Measurements from ENCODE around the gene CFAP52.
"Not testable (repeated sequence)": the region's sequence is repeated elsewhere in the genome, so short reads cannot be mapped to it uniquely, and the experiment has no call there.

CFAP52 gene

DNA sequence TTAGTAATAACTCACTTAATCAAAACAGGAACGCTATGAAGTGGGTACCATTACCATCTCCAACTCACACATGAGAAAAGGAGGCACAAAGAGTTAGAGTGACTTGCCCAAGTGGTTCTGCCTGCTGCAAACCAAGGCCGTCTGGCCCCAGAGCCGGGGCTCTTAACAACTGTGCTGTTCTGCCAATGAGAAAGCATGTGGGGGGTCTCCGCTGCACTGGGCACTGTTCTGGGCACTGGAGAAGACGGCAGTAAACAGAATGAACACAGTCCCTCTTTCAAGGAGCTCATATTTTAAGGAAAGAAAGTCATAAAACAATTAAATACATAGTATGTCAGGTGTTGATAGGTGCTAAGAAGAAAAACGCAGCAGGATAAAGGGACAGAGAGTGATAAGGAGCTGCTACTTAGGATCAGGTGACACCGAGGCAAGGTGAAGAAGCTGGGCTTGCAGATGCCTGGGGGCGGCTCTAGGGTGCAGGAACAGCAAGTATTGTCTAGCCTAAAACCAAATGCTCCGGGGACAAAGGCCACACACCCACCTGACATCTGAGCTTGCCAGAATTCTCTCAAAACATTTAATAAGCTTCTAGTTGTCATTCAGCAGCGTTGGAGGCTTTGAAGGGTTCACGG lies 7.4 kb upstream of the CFAP52 start:
- Histone ChIP-seq H3K4me1 (ENCODE audit: control insufficient read depth, insufficient read depth, low read length) (no peaks in the 10 kb centered on the region), H3K36me3 (ENCODE audit: control insufficient read depth, insufficient read depth, low read length) (peaks cover 20% of the 10 kb centered on the region), H3K4me3 (ENCODE audit: low read depth, low read length) (no peak overlapping the region), H3K9ac (ENCODE audit: low read depth, low read length) (no peak overlapping the region), H3K9me3 (ENCODE audit: control insufficient read depth, insufficient read depth, low read length) (no peaks in the 10 kb centered on the region), H3K27me3 (ENCODE audit: control insufficient read depth, insufficient read depth, low read length) (no peaks in the 10 kb centered on the region), H3K27ac (ENCODE audit: low read depth, low read length) (no peak overlapping the region)

DNA sequence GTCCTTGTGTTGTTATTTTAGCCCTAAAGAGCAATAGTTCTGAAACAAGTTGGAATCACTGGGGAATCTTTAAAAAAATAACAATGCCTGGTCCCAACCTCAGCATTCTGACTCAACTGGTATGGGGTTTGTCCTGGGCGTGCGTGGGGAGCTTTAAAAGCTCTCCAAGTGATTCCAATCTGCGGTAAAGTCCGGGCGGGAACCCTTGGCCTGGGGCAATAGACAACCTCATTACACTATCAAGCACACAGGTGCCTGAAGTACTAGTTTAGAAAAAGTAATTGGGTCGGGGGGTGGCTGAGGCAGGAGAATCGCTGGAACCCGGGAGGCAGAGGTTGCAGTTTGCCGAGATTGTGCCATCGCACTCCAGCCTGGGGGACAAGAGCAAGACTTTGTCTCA lies 5.2 kb upstream of the CFAP52 start:
- Histone ChIP-seq H3K4me1 (ENCODE audit: control insufficient read depth, insufficient read depth, low read length) (no peaks in the 10 kb centered on the region), H3K4me3 (ENCODE audit: low read depth, low read length) (no peak overlapping the region), H3K36me3 (ENCODE audit: control insufficient read depth, insufficient read depth, low read length) (peaks cover 20% of the 10 kb centered on the region), H3K27ac (ENCODE audit: low read depth, low read length) (no peak overlapping the region), H3K9ac (ENCODE audit: low read depth, low read length) (no peak overlapping the region), H3K27me3 (ENCODE audit: control insufficient read depth, insufficient read depth, low read length) (no peaks in the 10 kb centered on the region), H3K9me3 (ENCODE audit: control insufficient read depth, insufficient read depth, low read length) (no peaks in the 10 kb centered on the region)

DNA sequence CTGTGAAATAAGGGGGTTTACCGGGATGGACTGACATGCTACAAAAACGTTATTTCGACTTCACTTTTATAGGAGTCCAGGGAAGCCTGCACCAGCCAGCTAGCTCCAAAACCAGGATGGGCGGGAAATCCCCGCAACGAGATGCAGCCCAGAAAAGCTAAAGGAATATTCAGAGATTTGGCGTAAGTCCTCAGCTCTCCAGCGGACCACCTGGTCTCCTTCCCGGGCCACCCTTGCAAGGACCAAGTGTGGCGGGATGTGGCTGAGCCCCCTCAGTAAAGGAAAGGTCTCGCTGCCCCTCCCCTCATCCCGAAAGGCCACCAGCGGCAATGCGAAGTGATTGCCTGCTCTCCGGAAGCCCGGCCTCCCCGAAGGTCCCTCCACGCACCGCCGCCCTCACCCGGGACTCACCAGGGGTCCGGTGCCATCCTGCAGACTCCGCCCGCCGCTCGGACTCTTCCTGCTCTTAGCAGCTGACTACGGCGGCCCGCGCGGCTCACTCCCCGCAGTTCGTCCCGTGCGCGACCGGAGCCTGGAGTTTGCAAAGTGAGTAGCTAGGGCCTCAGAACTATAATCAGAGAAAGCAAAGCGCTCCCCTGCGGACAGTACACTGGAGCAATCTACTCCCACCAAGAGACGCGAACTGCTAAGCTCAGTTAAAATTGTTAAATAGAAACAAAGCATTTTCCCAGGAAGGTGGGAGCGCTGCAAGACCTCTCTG lies 901 bp upstream of the CFAP52 start, which contains the start of gene STX8:
TSS of gene STX8 (minus strand) at position 440 of the 721 bp plus-strand sequence. CDS start at position 428, 12 bp downstream.
- Histone ChIP-seq H3K27me3 (ENCODE audit: control insufficient read depth, insufficient read depth, low read length) (no peaks in the 10 kb centered on the region), H3K36me3 (ENCODE audit: control insufficient read depth, insufficient read depth, low read length) (no peaks in the 10 kb centered on the region), H3K27ac (ENCODE audit: low read depth, low read length) (peak within 1 kb of the TSS; percentile 47), H3K9ac (ENCODE audit: low read depth, low read length) (peak within 1 kb of the TSS; percentile 59), H3K4me1 (ENCODE audit: control insufficient read depth, insufficient read depth, low read length) (peaks cover 6% of the 10 kb centered on the region; the same call in 1 of the 2 replicates), H3K9me3 (ENCODE audit: control insufficient read depth, insufficient read depth, low read length) (no peaks in the 10 kb centered on the region), H3K4me3 (ENCODE audit: low read depth, low read length) (peak within 1 kb of the TSS; percentile 88)

DNA sequence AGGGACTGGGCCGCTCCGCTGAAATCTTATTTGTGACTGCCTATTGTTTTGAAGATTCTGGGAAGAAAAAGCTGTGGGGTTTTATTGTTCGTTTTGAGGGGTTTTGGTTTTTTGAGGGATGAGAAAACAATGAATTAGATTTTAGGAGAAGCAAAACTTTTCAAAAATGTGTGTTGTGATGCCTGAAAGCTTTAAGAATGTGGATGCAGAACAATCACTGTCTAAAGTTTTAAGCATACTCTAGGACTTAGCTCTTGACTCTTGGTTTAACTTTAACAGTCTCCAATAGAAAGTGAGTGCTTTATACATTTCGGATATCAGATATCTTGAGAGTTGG lies 899 bp downstream of the CFAP52 start:
- H3K9ac ChIP-seq (ENCODE audit: low read depth, low read length) = no peak overlapping the region
- H3K36me3 ChIP-seq (ENCODE audit: control insufficient read depth, insufficient read depth, low read length) = no peaks in the 10 kb centered on the region
- H3K27ac ChIP-seq (ENCODE audit: low read depth, low read length) = no peak overlapping the region
- peak overlapping the region; percentile 88; the same call in 1 of the 2 replicates for H3K4me3 ChIP-seq (ENCODE audit: low read depth, low read length)
- no peaks in the 10 kb centered on the region for H3K27me3 ChIP-seq (ENCODE audit: control insufficient read depth, insufficient read depth, low read length)
- H3K4me1 ChIP-seq (ENCODE audit: control insufficient read depth, insufficient read depth, low read length) = peaks cover 6% of the 10 kb centered on the region; the same call in 1 of the 2 replicates
- no peaks in the 10 kb centered on the region for H3K9me3 ChIP-seq (ENCODE audit: control insufficient read depth, insufficient read depth, low read length)

DNA sequence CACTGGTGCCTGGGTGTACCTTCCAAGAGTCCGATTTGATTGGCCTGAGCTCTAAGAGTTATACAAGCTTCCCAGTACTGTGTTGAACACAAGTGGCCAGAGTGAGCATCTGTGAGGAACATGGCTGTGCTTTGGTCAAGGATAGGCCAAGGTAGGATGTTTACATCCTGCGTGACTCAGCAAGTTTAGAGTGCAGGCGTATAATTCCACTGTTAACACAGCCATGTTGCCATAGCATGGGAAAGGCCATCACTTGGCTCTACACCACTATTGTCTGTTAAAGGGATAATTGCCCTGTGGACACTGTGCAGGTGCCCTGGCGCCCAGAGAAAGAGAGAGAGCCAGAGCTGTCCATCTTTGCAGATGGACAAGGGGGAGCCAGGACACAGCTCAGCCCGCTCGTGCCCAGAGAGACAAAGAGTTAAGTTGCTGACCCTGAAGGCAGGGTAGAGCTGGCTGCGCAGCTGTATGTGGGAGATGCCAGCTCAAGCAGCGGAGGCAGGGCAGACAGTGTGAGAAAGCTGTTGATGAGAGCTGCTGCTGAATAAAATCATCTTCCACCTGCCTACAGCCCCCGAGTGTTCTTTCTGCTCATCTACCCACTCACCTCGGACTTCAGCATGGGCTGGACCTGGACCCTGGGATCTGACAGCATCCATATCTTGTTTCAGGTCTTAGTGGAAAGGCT lies 11.7 kb downstream of the CFAP52 start:
- Histone ChIP-seq H3K36me3 (ENCODE audit: control insufficient read depth, insufficient read depth, low read length) (no peaks in the 10 kb centered on the region), H3K4me3 (ENCODE audit: low read depth, low read length) (no peak overlapping the region), H3K4me1 (ENCODE audit: control insufficient read depth, insufficient read depth, low read length) (no peaks in the 10 kb centered on the region), H3K27ac (ENCODE audit: low read depth, low read length) (no peak overlapping the region), H3K27me3 (ENCODE audit: control insufficient read depth, insufficient read depth, low read length) (no peaks in the 10 kb centered on the region), H3K9ac (ENCODE audit: low read depth, low read length) (no peak overlapping the region), H3K9me3 (ENCODE audit: control insufficient read depth, insufficient read depth, low read length) (peaks cover 8% of the 10 kb centered on the region; the same call in 1 of the 2 replicates)

DNA sequence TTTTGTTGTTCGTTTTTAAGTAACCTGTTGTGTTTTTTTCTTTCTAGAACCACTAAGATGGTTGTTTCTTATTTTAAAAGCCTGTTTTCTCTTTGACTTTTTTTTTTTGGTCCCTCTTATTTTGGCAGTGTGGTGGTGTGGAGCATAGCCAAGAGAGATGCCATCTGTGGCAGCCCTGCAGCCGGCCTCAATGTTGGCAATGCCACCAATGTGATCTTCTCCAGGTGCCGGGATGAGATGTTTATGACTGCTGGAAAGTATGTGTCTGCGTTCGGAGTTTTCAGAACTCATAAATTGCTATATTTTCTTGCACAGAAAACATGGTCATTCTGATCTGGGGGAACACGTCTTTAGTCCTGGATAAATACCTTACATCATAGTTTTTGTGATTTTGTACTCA lies 17.6 kb downstream of the CFAP52 start:
- no peak overlapping the region for H3K27ac ChIP-seq (ENCODE audit: low read depth, low read length)
- no peaks in the 10 kb centered on the region for H3K4me1 ChIP-seq (ENCODE audit: control insufficient read depth, insufficient read depth, low read length)
- no peaks in the 10 kb centered on the region for H3K27me3 ChIP-seq (ENCODE audit: control insufficient read depth, insufficient read depth, low read length)
- no peaks in the 10 kb centered on the region for H3K36me3 ChIP-seq (ENCODE audit: control insufficient read depth, insufficient read depth, low read length)
- H3K4me3 ChIP-seq (ENCODE audit: low read depth, low read length) = no peak overlapping the region
- no peaks in the 10 kb centered on the region for H3K9me3 ChIP-seq (ENCODE audit: control insufficient read depth, insufficient read depth, low read length)
- H3K9ac ChIP-seq (ENCODE audit: low read depth, low read length) = no peak overlapping the region

DNA sequence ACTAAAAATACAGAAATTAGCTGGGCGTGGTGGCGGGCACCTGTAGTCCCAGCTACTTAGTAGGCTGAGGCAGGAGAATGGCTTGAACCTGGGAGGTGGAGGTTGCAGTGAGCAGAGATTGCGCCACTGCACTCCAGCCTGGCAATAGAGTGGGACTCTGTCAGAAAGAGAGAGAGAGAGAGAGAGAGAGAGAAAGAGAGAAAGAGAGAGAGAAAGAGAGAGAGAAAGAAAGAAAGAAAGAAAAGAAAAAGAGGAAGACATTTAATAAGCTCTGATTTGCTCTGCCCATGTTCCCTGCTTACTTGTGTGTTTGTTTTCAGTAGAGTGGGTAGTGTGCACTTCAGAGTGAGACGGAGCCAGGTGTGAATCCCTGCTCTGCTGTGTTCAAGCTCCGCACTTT lies 21.2 kb downstream of the CFAP52 start:
- H3K27me3 ChIP-seq (ENCODE audit: control insufficient read depth, insufficient read depth, low read length); H3K27ac ChIP-seq (ENCODE audit: low read depth, low read length); H3K4me1 ChIP-seq (ENCODE audit: control insufficient read depth, insufficient read depth, low read length); H3K9ac ChIP-seq (ENCODE audit: low read depth, low read length); H3K36me3 ChIP-seq (ENCODE audit: control insufficient read depth, insufficient read depth, low read length); H3K4me3 ChIP-seq (ENCODE audit: low read depth, low read length); H3K9me3 ChIP-seq (ENCODE audit: control insufficient read depth, insufficient read depth, low read length): not testable (repeated sequence)

DNA sequence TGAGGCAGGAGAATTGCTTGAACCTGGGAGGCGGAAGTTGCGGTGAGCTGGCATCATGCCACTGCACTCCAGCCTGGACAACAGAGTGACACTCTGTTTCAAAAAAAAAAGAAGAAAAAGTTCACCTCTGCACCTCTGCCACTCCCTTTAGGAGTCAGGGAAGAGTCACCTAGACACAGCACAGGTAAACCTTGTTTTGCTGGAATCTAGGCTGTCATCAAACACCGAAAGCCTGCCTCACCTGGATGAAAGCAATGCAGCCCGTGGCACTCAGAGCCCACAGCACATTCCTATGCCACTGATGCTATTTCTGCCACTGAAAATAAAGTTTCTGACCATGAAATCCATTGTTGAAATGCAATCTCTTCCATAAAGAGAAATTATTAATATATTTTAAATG lies 22.2 kb downstream of the CFAP52 start:
- Histone ChIP-seq H3K27ac (ENCODE audit: low read depth, low read length) (no peak overlapping the region), H3K27me3 (ENCODE audit: control insufficient read depth, insufficient read depth, low read length) (no peaks in the 10 kb centered on the region), H3K4me1 (ENCODE audit: control insufficient read depth, insufficient read depth, low read length) (no peaks in the 10 kb centered on the region), H3K4me3 (ENCODE audit: low read depth, low read length) (no peak overlapping the region), H3K36me3 (ENCODE audit: control insufficient read depth, insufficient read depth, low read length) (no peaks in the 10 kb centered on the region), H3K9ac (ENCODE audit: low read depth, low read length) (no peak overlapping the region), H3K9me3 (ENCODE audit: control insufficient read depth, insufficient read depth, low read length) (no peaks in the 10 kb centered on the region)

DNA sequence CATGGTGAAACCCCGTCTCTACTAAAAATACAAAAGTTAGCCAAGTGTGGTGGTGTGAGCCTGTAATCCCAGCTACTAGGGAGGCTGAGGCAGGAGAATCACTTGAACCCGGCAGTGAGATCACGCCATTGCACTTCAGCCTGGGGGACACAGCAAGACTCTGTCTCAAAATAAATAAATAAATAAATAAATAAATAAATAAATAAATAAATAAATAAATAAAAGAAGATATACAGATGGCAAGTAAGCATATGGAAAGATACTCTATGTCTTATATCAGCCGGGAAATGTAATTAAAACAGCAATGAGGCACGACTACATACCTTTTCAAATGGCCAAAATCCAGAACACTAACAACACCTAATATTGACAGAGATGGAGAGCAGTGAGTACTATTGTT lies 28.1 kb downstream of the CFAP52 start:
- H3K27ac ChIP-seq (ENCODE audit: low read depth, low read length); H3K9ac ChIP-seq (ENCODE audit: low read depth, low read length); H3K27me3 ChIP-seq (ENCODE audit: control insufficient read depth, insufficient read depth, low read length); H3K4me1 ChIP-seq (ENCODE audit: control insufficient read depth, insufficient read depth, low read length); H3K36me3 ChIP-seq (ENCODE audit: control insufficient read depth, insufficient read depth, low read length); H3K9me3 ChIP-seq (ENCODE audit: control insufficient read depth, insufficient read depth, low read length); H3K4me3 ChIP-seq (ENCODE audit: low read depth, low read length): not testable (repeated sequence)

DNA sequence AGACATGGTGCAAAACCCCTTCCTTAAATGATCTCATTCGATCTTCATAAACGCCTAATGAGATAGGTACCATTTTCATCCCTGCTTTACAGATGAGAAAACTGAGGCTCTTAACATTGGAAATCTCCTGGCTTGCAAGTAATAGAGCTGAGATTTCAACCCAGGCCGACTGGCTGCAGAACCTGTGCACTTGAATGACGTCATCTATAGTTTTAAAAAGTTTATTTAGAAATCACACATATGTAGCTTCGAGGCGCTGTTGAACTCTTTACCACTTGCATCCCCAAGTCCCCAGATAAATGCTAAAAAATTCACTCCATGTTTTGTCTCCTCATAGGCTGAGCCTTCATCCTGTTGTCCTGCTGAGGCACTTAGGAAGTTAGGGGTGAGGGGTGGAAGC lies 30.0 kb downstream of the CFAP52 start:
- H3K9me3 ChIP-seq (ENCODE audit: control insufficient read depth, insufficient read depth, low read length) = no peaks in the 10 kb centered on the region
- no peak overlapping the region for H3K9ac ChIP-seq (ENCODE audit: low read depth, low read length)
- no peaks in the 10 kb centered on the region for H3K4me1 ChIP-seq (ENCODE audit: control insufficient read depth, insufficient read depth, low read length)
- no peaks in the 10 kb centered on the region for H3K27me3 ChIP-seq (ENCODE audit: control insufficient read depth, insufficient read depth, low read length)
- no peaks in the 10 kb centered on the region for H3K36me3 ChIP-seq (ENCODE audit: control insufficient read depth, insufficient read depth, low read length)
- no peak overlapping the region for H3K27ac ChIP-seq (ENCODE audit: low read depth, low read length)
- no peak overlapping the region for H3K4me3 ChIP-seq (ENCODE audit: low read depth, low read length)

DNA sequence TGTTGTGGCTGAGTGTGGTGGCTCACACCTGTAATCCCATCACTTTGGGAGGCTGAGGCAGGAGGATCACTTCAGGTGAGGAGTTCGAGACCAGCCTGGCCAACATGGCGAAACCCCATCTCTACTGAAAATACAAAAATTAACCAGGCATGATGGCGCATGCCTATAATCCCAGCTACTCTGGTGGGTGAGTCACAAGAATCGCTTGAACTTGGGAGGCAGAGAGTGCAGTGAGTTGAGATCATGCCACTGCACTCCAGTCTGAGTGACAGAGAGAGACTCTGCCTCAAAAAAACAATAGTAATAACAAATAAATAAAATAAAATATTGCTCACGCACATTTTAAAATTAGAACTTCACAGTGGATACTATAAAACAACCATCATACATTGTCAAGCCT lies 30.6 kb downstream of the CFAP52 start:
- H3K27ac ChIP-seq (ENCODE audit: low read depth, low read length); H3K9ac ChIP-seq (ENCODE audit: low read depth, low read length); H3K4me3 ChIP-seq (ENCODE audit: low read depth, low read length); H3K36me3 ChIP-seq (ENCODE audit: control insufficient read depth, insufficient read depth, low read length); H3K4me1 ChIP-seq (ENCODE audit: control insufficient read depth, insufficient read depth, low read length); H3K9me3 ChIP-seq (ENCODE audit: control insufficient read depth, insufficient read depth, low read length); H3K27me3 ChIP-seq (ENCODE audit: control insufficient read depth, insufficient read depth, low read length): not testable (repeated sequence)

Data from HUES48 (cell line).